A549 (cell line): ENCODE results near the gene NUB1.

Source experiments
- MYC ChIP-seq: IDR thresholded peaks from 2 replicates; pipeline ENCODE4 v1.6.1; 2012; ENCODE audit warnings: mild to moderate bottlenecking, inconsistent platforms, low read length, improper control_type of control experiment, borderline replicate concordance
- RAD21 ChIP-seq, 2 experiments: fragments of >200 bp in 1 of 2; sonication (Bioruptor Twin) in 1 of 2; formaldehyde crosslinking in 1 of 2; IDR thresholded peaks in 1 of 2; conservative IDR thresholded peaks in 1 of 2; 2 replicates in 1 of 2; 3 replicates in 1 of 2; pipeline ENCODE4 v1.6.1; 2012 to 2018; ENCODE audit warnings: inconsistent platforms in 1 of 2

DNA sequence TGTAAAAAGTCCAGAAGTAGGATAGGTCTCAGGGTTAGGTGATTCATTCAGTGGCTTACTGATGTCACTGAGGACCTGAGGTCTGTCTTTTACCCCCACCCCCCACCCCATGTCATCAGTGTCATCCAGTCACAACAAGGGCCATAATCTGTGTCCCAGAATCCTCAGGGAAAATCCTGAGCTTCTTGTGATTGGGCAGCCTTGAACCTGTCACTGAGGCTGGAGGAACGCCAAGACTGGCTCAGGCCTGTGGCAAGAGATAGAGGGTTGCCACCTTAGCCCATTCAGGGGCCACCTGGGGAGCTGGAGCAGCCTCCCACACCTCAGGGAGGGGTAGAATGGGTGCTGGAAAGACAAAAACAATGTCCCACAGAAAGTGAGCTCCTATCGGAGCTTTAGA lies 29.7 kb downstream of the NUB1 start:
- no peak for TF ChIP-seq MYC
- no peak for TF ChIP-seq RAD21 (conservative IDR thresholded peaks at IDR 0.05 in 1 of 2, IDR thresholded peaks at IDR 0.05 in 1 of 2)
